Limb (tissue), 2 donors: ENCODE results near the gene DUS2.

ENCODE experiments used
- DNase-seq, 2 donors: peaks; one replicate each; pipeline ENCODE4 v3.0.0-alpha.2; 2016; ENCODE audit errors: extremely low spot score in 2 of 2

The DUS2 gene

DNA sequence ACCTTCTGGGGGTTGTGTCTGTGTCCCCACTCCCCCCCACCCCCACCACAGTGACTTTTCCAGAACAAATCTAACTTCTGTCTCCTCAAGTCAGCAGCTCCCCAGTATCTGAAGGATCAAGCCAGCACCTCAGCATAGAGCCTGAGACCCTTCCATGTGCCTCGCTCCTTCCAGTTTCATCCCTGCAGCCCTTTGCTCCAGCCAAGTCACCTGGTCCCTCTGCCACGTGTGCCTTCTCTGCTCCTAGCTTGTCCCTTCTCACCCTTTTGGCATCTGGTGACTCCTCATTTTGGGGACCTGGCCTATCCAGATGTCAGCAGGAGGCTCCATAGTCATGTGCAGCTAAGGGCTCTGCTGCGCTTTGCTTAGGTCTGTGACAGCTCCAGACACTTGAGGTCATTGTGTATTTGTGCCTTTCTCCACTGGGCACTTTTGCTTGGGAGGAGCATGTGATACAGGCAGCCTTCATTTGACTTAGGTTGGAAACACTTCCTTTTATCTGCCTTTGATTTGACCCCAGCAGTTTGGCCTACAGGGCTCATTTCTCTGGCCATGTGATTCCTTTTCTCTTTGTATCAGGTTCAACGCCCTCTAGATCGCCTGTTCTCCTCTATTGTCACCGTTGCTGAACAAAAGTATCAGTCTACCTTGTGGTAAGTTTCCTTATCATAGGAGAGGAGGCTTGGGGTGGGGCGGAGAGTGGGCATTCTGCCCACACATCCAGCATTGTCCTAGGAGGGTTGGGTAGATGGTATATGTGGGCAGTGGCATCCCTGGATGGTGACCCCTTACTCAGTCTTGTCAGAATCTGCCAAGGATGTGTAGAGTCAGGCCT, 55.0 kb downstream of the DUS2 start:
- DNase-seq: no peak

- no peak for DNase-seq
Measured at GRCh38 chr16:68078701-68079375, 55.8 kb downstream of the DUS2 start.

GRCh38 chr16:68079376-68079625, 56.2 kb downstream of the DUS2 start:
- no peak for DNase-seq

DNA sequence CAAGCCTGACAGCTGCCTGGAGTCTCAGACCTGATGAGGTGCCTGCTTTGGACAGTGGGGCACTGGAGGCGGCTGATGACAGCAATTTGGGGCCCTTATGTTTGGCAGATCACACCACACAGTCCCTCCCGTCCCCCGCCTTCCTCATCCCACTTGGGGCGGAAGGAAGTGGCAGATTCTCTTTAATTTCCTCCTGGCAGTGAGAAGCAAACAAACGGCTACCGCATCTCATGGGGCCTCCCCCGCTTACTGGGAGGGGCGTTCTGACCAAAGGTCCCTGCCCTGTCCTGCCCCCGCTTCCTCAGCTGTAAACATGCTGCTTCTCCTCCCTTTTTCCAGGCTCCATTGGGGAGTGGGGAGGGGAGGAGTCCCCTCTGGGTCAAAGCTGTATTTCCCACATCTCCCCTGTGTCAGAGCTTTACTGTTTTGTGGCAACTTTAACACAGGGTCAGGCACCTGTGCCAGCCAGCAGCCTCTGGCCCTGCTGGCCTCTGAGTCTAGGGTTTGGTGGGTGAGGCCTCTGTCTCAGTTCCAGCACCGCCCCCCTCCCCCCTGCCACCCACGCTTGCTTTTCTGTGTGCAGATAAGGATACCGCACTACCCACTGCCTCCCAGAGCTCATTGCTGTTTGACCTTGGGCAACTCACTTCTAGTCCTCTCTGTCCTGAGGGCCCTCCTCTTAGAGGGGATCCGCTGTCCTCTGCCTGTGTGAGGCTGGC, 56.7 kb downstream of the DUS2 start:
- no peak for DNase-seq

DNA sequence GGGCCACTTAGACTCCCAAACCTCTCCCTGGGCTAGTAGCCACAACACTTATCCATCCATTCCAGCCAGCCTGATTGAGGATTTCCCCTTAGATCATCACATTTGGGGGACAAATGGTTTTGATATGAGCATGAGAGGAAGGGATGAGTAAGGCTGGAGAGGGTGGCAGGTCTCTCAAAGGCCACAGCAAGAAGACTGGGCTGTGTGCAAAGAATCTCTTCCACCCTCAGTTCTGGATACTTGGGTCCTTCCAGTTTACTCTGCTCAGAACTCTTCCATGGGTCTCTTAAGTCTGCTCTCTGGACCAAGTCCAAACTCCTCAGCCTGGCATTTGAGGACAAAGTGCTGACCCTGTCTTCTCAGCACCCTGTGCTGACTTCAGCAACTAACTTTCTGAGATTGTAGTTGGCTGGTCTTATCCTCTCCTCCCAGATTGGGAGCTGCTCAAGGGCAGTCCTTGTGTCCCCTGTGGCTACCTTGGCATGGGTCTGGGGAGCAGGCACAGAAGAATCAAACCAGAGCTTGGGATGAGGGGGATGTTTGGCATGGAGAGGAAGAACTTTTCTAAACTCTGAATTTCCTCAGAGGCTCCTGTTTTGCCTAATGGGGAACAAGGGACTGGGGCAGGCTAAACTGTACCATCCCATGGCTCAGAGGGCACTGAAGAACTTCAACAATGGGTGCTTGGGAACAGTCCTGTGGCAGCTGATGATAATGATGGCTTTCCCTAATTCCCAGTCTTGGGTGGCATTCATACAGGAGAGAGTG, 59.0 kb downstream of the DUS2 start:
- DNase-seq: no peak

- no peak for DNase-seq
Measured at GRCh38 chr16:68082629-68083238, 59.6 kb downstream of the DUS2 start.

- DNase-seq: no peak
Measured at GRCh38 chr16:68083239-68083781, 60.2 kb downstream of the DUS2 start.

GRCh38 chr16:68083861-68084503, 60.9 kb downstream of the DUS2 start:
- DNase-seq: no peak

- peak; percentile 87 to 100 for DNase-seq
Measured at GRCh38 chr16:68084504-68085258, 61.6 kb downstream of the DUS2 start.

DNA sequence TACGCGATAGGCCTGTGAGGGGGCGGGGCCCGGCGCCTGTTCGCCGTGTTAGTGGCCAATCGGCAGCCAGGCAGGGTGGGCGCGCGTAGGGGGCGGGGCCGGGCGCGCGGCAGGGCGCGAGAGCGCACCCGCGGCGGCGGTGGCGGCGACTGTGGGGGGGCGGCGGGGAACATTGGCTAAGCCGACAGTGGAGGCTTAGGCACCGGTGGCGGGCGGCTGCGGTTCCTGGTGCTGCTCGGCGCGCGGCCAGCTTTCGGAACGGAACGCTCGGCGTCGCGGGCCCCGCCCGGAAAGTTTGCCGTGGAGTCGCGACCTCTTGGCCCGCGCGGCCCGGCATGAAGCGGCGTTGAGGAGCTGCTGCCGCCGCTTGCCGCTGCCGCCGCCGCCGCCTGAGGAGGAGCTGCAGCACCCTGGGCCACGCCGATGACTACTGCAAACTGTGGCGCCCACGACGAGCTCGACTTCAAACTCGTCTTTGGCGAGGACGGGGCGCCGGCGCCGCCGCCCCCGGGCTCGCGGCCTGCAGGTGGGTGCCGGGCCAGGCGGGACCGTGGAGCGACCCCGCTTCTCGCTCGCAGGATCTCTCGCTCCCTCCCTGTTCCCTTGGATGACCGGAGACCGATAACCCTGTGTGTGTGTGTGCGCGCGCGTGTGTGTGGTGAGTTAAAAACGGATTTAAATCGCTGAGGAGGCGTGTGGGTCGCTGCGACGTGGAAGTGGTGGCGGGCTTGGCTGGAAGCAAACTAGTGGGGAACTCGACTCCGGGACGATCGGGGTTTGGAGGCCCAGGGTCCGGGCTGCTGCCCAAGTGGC, 62.4 kb downstream of the DUS2 start, which contains the start of gene NFATC3:
TSS of gene NFATC3 (plus strand) at position 112 of the 813 bp plus-strand sequence. CDS start at position 424, 312 bp downstream.
- DNase-seq: peak; percentile 78 to 95

GRCh38 chr16:68086336-68086841, 63.3 kb downstream of the DUS2 start:
- DNase-seq: no peak

DNA sequence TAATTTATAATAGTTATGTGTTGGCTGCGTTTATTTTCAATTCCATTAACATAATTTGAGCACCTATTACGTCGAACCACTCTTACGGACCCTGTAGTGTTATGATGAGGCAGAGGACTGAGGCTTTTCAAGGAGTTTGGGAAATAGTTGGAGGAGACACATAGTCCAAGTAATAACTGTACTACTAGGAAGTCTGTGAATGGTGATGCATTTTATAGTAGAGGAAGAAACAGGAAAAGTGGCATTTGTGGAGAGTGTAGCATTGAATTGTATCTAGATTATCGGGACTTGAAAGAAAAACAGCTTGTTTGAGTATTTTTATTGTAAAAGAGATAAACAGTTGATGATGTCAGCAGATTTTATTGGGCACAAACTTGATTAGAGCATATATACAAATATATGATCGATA, 63.8 kb downstream of the DUS2 start:
- no peak for DNase-seq

DNA sequence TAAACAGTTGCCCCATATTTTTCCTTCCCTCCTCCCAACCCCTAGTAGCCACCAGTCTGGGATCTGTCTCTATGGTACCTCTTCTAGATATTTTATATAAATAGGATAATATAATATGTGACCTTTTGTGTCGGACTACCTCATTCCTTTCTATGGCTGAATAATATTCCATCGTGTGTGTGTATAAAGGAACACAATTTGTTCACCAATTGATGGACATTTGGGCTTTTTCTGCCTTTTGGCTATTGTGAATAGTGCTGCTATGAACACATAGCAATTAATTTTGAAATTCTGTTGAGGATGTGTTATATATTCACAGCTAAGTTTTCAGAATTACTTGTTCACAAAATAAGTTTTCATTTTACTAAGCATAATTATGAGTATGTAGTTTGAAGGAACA, 64.6 kb downstream of the DUS2 start:
- no peak for DNase-seq

GRCh38 chr16:68088130-68088972, 65.3 kb downstream of the DUS2 start:
- DNase-seq: no peak

- no peak for DNase-seq
Measured at GRCh38 chr16:68089067-68089466, 66.0 kb downstream of the DUS2 start.

DNA sequence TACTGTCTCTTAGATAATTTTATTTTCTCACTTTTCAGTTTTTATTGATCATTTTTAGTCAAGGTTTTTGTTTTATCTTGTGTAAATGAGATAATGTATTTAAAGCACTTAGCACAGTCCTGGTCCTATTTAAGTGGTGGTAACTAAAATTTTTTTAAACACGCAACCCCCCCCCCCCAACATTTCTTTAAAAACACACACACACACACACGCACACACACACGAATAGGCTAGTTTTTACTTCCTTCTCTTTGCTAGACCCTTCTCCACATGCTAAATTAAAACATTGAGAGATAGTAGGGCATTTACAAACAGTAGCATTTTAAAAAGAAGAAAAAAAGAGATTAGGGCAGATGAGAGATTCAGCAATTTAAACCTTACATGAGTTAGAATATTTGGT, 67.0 kb downstream of the DUS2 start:
- no peak for DNase-seq

GRCh38 chr16:68090533-68090932, 67.4 kb downstream of the DUS2 start:
- no peak for DNase-seq
